GM12801 (cell line): ENCODE data around the gene C5AR1.

Source experiments
- TF ChIP-seq, protein P1 (sequence below): IDR thresholded peaks from one replicate; pipeline ENCODE4 v1.5.1; 2011; ENCODE audit warnings: control low read depth; ENCODE audit not compliant: insufficient read length; ENCODE audit errors: extremely low read depth

C5AR1 gene

DNA sequence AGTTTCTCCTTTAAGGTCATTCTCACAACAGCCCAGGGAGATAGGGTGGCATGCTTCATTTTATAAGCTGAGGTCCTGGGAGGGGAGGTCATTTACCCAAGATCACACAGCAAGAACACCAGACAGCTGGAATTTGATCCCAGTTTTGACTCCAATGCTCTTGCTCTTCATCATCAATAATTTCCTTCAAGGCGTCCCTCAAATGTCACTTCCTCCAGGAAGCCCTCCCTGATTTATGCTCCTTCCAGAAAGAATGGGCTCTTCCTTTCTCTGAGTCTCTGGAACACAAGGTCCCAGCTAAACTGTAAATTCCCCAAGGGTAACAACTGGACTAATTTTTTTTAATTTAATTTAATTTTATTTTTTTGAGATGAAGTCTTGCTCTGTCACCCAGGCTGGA is 34.8 kb downstream of the C5AR1 start:
- TF ChIP-seq, protein P1, sequence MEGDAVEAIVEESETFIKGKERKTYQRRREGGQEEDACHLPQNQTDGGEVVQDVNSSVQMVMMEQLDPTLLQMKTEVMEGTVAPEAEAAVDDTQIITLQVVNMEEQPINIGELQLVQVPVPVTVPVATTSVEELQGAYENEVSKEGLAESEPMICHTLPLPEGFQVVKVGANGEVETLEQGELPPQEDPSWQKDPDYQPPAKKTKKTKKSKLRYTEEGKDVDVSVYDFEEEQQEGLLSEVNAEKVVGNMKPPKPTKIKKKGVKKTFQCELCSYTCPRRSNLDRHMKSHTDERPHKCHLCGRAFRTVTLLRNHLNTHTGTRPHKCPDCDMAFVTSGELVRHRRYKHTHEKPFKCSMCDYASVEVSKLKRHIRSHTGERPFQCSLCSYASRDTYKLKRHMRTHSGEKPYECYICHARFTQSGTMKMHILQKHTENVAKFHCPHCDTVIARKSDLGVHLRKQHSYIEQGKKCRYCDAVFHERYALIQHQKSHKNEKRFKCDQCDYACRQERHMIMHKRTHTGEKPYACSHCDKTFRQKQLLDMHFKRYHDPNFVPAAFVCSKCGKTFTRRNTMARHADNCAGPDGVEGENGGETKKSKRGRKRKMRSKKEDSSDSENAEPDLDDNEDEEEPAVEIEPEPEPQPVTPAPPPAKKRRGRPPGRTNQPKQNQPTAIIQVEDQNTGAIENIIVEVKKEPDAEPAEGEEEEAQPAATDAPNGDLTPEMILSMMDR = no peak

DNA sequence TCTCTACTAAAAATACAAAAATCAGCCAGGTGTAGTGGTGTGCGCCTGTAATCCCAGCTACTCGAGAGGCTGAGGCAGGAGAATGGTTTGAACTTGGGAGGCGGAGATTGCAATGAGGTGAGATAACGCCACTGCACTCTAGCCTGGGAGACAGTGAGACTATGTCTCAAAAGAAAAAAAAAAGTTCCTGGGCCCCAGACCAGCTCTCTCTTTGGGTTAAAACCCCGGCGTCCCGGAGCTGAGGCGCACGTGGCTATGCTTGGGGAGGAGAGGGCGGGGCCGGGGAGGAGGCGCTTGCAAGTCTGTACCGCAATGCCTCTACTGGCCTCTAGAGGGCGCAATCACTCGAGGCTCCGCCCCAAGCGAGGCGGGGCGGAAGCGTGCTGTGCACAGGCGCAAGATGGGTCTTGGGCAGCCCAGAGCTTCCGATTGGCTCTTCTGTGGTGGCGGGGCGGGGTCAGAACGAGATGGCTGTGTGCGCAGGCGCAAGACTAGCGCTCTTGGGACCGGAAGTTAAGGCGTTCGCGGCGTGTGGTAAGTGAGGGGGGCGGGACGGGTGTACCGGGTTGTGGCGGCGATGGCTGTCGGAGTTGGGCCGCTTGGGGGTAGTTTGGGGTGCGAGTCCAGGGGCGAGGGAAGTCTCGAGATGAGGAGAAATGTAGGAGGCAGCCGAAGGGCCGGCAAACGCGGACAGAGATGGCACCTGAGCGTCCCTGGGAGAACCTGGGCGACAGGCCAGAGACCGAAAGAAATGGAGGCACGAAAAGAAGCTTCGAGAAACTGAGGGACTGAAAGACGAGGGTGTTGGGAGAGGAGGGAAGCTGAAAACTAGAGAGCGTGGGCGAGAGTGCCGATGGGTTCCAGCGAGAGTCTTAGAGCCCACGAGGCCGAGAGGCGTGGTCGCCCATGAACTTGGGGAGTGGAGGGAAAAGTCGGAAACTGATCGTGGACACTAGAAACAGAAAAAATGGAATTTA is 39.4 kb downstream of the C5AR1 start, which contains the start of gene DHX34:
Gene DHX34, plus strand, starts transcription at position 497 of the 977 bp plus-strand sequence. CDS start 3,716 bp downstream, outside the sequence.
- TF ChIP-seq, protein P1 = no peak

DNA sequence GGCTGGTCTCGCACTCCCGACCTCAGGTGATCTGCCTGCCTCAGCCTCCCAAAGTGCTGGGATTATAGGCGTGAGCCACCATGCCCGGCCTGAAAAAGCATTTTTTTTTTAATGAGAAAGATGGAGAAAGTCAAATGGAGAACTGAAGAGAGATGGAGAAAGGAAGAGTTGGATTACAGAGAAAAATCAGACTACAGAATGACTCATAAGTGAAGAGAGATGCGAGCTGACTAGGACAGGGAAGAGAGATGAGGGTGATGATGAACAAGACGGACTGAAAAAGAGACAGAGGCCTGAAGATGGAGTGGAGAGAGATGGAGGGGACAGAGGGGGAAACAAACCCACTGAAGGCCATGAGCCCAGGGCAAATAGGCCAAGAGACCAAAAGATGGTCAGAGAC is 41.0 kb downstream of the C5AR1 start:
- TF ChIP-seq, protein P1 = no peak

- TF ChIP-seq, protein P1 = no peak
Observed at GRCh38 chr19:47351548-47351947, 41.9 kb downstream of the C5AR1 start.

- TF ChIP-seq, protein P1 = no peak
Observed at GRCh38 chr19:47352095-47352494, 42.4 kb downstream of the C5AR1 start.

DNA sequence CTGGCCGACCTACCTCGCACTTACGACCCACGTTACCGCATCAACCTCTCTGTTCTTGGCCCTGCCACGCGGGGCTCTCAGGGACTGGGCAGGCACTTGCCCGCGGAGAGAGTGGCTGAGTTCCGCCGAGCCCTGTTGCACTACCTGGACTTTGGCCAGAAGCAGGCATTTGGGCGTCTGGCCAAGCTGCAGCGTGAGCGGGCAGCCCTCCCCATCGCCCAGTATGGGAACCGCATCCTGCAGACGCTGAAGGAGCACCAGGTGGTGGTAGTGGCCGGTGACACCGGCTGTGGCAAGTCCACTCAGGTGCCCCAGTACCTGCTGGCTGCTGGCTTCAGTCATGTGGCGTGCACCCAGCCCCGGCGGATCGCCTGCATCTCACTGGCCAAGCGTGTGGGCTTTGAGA is 43.6 kb downstream of the C5AR1 start:
- TF ChIP-seq, protein P1 = no peak

- TF ChIP-seq, protein P1 = no peak
Observed at GRCh38 chr19:47356900-47357299, 47.2 kb downstream of the C5AR1 start.
